IMR-90 (cell line): Measurements from ENCODE around the gene ASCL5.

Source experiments
- RCOR1 ChIP-seq: IDR thresholded peaks from 2 replicates; pipeline ENCODE4 v1.6.1; 2012; ENCODE audit warnings: mild to moderate bottlenecking, low read length, improper control_type of control experiment; ENCODE audit not compliant: insufficient replicate concordance
- RFX5 ChIP-seq: IDR thresholded peaks from 2 replicates; pipeline ENCODE4 v1.8.0; 2012; ENCODE audit warnings: low read depth, mild to moderate bottlenecking, low read length, moderate library complexity
- TF ChIP-seq, protein P1 (sequence below): conservative IDR thresholded peaks from 2 replicates; pipeline ENCODE4 v1.5.1; 2012; ENCODE audit warnings: mild to moderate bottlenecking, low read depth, low read length, improper control_type of control experiment

DNA sequence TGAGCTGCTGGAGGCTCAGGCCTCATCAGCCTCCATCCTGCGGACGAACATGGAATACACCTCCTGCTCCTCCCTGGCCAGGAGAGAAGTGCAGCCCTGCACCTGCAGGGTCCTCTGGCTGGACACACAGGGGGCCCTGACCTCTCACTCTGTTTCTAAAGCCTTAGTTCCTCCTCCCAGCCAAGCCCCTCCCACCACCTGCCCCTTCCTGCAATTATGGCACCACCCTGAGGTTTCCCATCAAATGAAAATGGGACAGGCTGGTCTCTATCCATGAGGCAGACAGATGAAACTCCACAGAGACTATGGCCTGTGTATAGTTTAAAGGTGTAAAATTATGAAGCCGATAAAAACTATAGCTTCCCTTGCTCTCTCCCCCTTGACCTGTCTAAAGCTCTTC, 57.3 kb downstream of the ASCL5 start:
- TF ChIP-seq RFX5 = no peak
- TF ChIP-seq RCOR1 = no peak
- TF ChIP-seq, protein P1, sequence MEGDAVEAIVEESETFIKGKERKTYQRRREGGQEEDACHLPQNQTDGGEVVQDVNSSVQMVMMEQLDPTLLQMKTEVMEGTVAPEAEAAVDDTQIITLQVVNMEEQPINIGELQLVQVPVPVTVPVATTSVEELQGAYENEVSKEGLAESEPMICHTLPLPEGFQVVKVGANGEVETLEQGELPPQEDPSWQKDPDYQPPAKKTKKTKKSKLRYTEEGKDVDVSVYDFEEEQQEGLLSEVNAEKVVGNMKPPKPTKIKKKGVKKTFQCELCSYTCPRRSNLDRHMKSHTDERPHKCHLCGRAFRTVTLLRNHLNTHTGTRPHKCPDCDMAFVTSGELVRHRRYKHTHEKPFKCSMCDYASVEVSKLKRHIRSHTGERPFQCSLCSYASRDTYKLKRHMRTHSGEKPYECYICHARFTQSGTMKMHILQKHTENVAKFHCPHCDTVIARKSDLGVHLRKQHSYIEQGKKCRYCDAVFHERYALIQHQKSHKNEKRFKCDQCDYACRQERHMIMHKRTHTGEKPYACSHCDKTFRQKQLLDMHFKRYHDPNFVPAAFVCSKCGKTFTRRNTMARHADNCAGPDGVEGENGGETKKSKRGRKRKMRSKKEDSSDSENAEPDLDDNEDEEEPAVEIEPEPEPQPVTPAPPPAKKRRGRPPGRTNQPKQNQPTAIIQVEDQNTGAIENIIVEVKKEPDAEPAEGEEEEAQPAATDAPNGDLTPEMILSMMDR = no peak
